HG03520 (cell line): Measurements from ENCODE around the gene FGGY.

Source experiments
- ATAC-seq: cut with Tn5 transposase; IDR thresholded peaks from one replicate; pipeline ENCODE4 v1.9.1; 2021; ENCODE audit warnings: mild to moderate bottlenecking, moderate library complexity; ENCODE audit not compliant: unreplicated experiment

FGGY gene

GRCh38 chr1:59378621-59379370 is 81.9 kb downstream of the FGGY start:
- ATAC-seq, result no peak

GRCh38 chr1:59379371-59379728 is 82.5 kb downstream of the FGGY start:
- ATAC-seq, result no peak

GRCh38 chr1:59383963-59384362 is 87.1 kb downstream of the FGGY start:
- no peak for ATAC-seq

- ATAC-seq, result peak; percentile 83
Observed at GRCh38 chr1:59384443-59384842, 87.5 kb downstream of the FGGY start.

- no peak for ATAC-seq
Observed at GRCh38 chr1:59388191-59388590, 91.3 kb downstream of the FGGY start.

- ATAC-seq, result no peak
Observed at GRCh38 chr1:59389847-59390246, 93.0 kb downstream of the FGGY start.

- no peak for ATAC-seq
Observed at GRCh38 chr1:59390307-59390706, 93.4 kb downstream of the FGGY start.

GRCh38 chr1:59391212-59392179 is 94.6 kb downstream of the FGGY start:
- ATAC-seq, result no peak

GRCh38 chr1:59393211-59394180 is 96.6 kb downstream of the FGGY start:
- ATAC-seq, result no peak

GRCh38 chr1:59394706-59395425 is 98.0 kb downstream of the FGGY start:
- no peak for ATAC-seq

GRCh38 chr1:59396387-59396786 is 99.5 kb downstream of the FGGY start:
- no peak for ATAC-seq

- no peak for ATAC-seq
Observed at GRCh38 chr1:59397139-59397858, 100.4 kb downstream of the FGGY start.

- ATAC-seq, result no peak
Observed at GRCh38 chr1:59399642-59400041, 102.7 kb downstream of the FGGY start.

- no peak for ATAC-seq
Observed at GRCh38 chr1:59401581-59401980, 104.7 kb downstream of the FGGY start.

GRCh38 chr1:59404796-59405195 is 107.9 kb downstream of the FGGY start:
- ATAC-seq, result no peak

GRCh38 chr1:59406437-59407164 is 109.7 kb downstream of the FGGY start:
- ATAC-seq, result no peak

- no peak for ATAC-seq
Observed at GRCh38 chr1:59408608-59409240, 111.8 kb downstream of the FGGY start.

- ATAC-seq, result no peak
Observed at GRCh38 chr1:59409549-59409948, 112.7 kb downstream of the FGGY start.
